Testis (tissue), 3 donors: ENCODE results near the gene CPAMD8. TPM values are rescaled to one million over a fixed set of nuclear protein-coding genes. Genes with fewer than 3 reads are reported as not detected.

Experiments used
- DNase-seq: peaks from one replicate; pipeline ENCODE4 v3.0.0-alpha.2; 2019
- H3K27ac ChIP-seq, 2 donors: fragments of 200-600 bp; sonication (generic); one replicate each; pipeline ENCODE4 v1.5.1; 2019
- H3K27me3 ChIP-seq: fragments of 200-600 bp; sonication (generic); one replicate; pipeline ENCODE4 v1.5.1; 2019
- H3K36me3 ChIP-seq: fragments of 200-600 bp; sonication (generic); one replicate; pipeline ENCODE4 v1.5.1; 2017; ENCODE audit warnings: low read depth; ENCODE audit errors: missing control alignments
- H3K4me1 ChIP-seq: fragments of 200-600 bp; sonication (generic); one replicate; pipeline ENCODE4 v1.5.1; 2019
- H3K4me3 ChIP-seq, 2 donors: fragments of 200-600 bp; sonication (generic); one replicate each; pipeline ENCODE4 v1.5.1; 2017 to 2019
- H3K9me3 ChIP-seq: fragments of 200-600 bp; sonication (generic); one replicate; pipeline ENCODE4 v1.5.1; 2017
- CTCF ChIP-seq, 3 experiments: fragments of 450-650 bp in 2 of 3; fragments of 200-600 bp in 1 of 3; sonication (generic) in 1 of 3; IDR thresholded peaks; one replicate each; pipeline ENCODE4 v1.5.1; 2016 to 2019; ENCODE audit warnings: antibody characterized with exemption in 3 of 3, mild to moderate bottlenecking in 2 of 3, moderate library complexity in 1 of 3
- POLR2A ChIP-seq: fragments of 450-650 bp; IDR thresholded peaks from one replicate; pipeline ENCODE4 v1.6.1; 2017; ENCODE audit warnings: antibody characterized with exemption, mild to moderate bottlenecking, moderate library complexity
- WGBS, 2 donors: methylation state at CpG; one replicate each; pipeline ENCODE4 v1.1.5; 2018; 5-methylcytosine and 5-hydroxymethylcytosine counted together
- intact Hi-C: fragments of 100-400 bp; cut with DNase I; formaldehyde crosslinking; loops from one replicate; pipeline ENCODE4 v1.15.1; 2023; ENCODE audit warnings: low total_unique reads
- polyA plus RNA-seq: library from polyadenylated mRNA; stranded (reverse); fragments of 350-450 nt; fragmentation: Illumina TruSeq; extraction: RNeasy Lipid Tissue Mini Kit (QIAGEN cat#74804); gene quantifications from one replicate; pipeline ENCODE4 v1.2.3, GENCODE V29; 2014; ENCODE audit warnings: low read depth, low replicate concordance; ENCODE audit not compliant: insufficient read depth
- total RNA-seq, 2 donors: library from RNA; depleted of rRNA; stranded (reverse); fragments of >200 nt; gene quantifications; one replicate each; pipeline ENCODE4 v1.2.3, GENCODE V29; 2016

CPAMD8 gene
- total and polyA plus RNA-seq, 3 donors from 2014 or later: 12.0 to 46.1 (median 30.8) TPM

- Histone ChIP-seq H3K9me3 (no peaks in the 10 kb centered on the region), H3K27ac (no peak overlapping the region), H3K36me3 (no peaks in the 10 kb centered on the region), H3K4me3 (no peak overlapping the region), H3K27me3 (no peaks in the 10 kb centered on the region), H3K4me1 (peaks cover 19% of the 10 kb centered on the region)
- intact Hi-C loops: no loop called here
- WGBS, 2 donors: 88 to 93% methylated on average over 10 of the region's 10 CpGs
- TF ChIP-seq CTCF (IDR thresholded peaks at IDR 0.05) (no peak), POLR2A (no peak)
- no peak for DNase-seq
Measured at GRCh38 chr19:16862826-16863415, 163.7 kb downstream of the CPAMD8 start.

DNA sequence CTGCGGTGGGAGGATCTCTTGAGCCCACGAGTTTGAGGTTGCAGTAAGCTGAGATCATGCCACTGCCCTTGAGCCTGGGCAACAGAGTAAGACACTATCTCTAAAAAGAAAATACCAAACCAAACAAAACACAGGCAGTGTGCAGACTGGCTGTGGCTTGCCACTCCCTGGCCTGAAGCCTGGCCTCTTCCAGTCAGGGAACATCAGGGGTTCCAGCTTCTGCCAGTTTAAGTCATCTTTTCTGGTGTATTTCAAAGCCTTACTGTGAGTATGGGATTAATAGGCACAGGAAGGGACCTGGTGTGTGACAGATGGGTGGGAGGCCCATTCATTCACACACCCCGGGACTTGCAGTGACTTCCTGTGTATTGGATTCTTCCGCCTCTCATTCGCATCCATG is 164.8 kb downstream of the CPAMD8 start:
- Histone ChIP-seq H3K27me3 (no peaks in the 10 kb centered on the region), H3K36me3 (no peaks in the 10 kb centered on the region), H3K4me3 (no peak overlapping the region), H3K27ac (no peak overlapping the region), H3K4me1 (peaks cover 9% of the 10 kb centered on the region), H3K9me3 (no peaks in the 10 kb centered on the region)
- TF ChIP-seq POLR2A (no peak), CTCF (IDR thresholded peaks at IDR 0.05) (no peak)
- intact Hi-C loops: no loop called here
- 85 to 91% methylated on average over 5 of the region's 5 CpGs for WGBS, 2 donors
- no peak for DNase-seq

DNA sequence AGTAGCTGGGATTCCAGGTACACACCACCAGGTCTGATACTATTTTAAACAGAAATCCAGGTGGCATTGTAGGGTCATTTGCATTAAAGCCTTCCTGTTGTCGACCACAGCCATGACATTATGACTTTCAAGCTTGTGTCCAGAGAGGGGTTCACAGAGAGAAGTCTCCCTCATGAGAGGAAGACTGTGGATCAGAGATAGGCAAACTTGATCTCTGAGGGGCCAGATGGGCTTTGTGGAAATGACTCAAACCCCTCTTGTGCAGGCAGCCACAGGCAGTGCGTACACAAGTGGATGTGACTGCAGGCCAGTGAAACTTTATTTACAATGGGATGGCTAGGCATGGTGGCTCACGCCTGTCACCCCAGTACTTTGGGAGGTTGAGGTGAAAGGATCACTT is 165.6 kb downstream of the CPAMD8 start:
- DNase-seq: no peak
- H3K36me3 ChIP-seq: no peaks in the 10 kb centered on the region
- no peak for TF ChIP-seq POLR2A
- no peak for TF ChIP-seq CTCF (IDR thresholded peaks at IDR 0.05)
- H3K4me3 ChIP-seq: no peak overlapping the region
- WGBS, 2 donors: 92 to 94% methylated on average over 3 of the region's 3 CpGs
- peaks cover 3% of the 10 kb centered on the region for H3K4me1 ChIP-seq
- no peak overlapping the region for H3K27ac ChIP-seq
- no peaks in the 10 kb centered on the region for H3K27me3 ChIP-seq
- H3K9me3 ChIP-seq: no peaks in the 10 kb centered on the region
- intact Hi-C loops: no loop called here

GRCh38 chr19:16860118-16860517 is 166.5 kb downstream of the CPAMD8 start:
- no peaks in the 10 kb centered on the region for H3K27me3 ChIP-seq
- no peak overlapping the region for H3K27ac ChIP-seq
- H3K4me3 ChIP-seq: no peak overlapping the region
- 91 to 94% methylated on average over 20 of the region's 20 CpGs for WGBS, 2 donors
- no peaks in the 10 kb centered on the region for H3K9me3 ChIP-seq
- no peak for DNase-seq
- intact Hi-C loops: no loop called here
- no peak for TF ChIP-seq CTCF (IDR thresholded peaks at IDR 0.05)
- no peak for TF ChIP-seq POLR2A
- H3K36me3 ChIP-seq: no peaks in the 10 kb centered on the region
- H3K4me1 ChIP-seq: peaks cover 6% of the 10 kb centered on the region

DNA sequence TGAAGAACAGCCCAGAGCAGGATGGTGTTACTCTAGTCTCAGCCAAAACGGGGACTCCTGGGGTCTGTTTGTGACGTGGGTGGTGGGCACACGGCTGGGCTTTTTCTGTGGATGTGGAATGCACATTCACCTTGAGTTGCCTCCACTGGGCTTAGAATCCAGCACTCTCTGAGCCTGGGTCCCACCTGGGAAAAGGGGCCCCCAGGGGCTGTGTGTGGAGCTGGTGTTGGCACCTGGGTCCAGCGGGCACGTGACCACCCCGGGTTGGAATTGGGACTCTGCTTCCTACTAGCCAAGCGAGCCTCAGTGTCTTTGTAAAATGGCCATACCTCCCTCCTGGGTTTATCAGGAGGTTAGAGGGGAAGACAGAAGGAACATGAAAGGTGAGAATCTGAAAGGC is 167.0 kb downstream of the CPAMD8 start:
- intact Hi-C loops: no loop called here
- TF ChIP-seq POLR2A (no peak), CTCF (IDR thresholded peaks at IDR 0.05) (no peak)
- H3K9me3 ChIP-seq: no peaks in the 10 kb centered on the region
- no peak for DNase-seq
- H3K27ac ChIP-seq: no peak overlapping the region
- no peaks in the 10 kb centered on the region for H3K27me3 ChIP-seq
- no peak overlapping the region for H3K4me3 ChIP-seq
- no peaks in the 10 kb centered on the region for H3K36me3 ChIP-seq
- peaks cover 9% of the 10 kb centered on the region for H3K4me1 ChIP-seq
- 95 to 100% methylated on average over 3 to 7 of the region's 7 CpGs for WGBS, 2 donors
